ENCODE data around the gene POLR2M.

Gene POLR2M

GRCh38 chr15:57694279-57694678 lies 12.2 kb upstream of the POLR2M start:
- no peak for DNase-seq

- DNase-seq = no peak
Measured at GRCh38 chr15:57696146-57696545, 10.4 kb upstream of the POLR2M start.

GRCh38 chr15:57697588-57697987 lies 8.9 kb upstream of the POLR2M start:
- DNase-seq = no peak

- DNase-seq = no peak
Measured at GRCh38 chr15:57698243-57698642, 8.3 kb upstream of the POLR2M start.

- no peak for DNase-seq
Measured at GRCh38 chr15:57698991-57699390, 7.5 kb upstream of the POLR2M start.

- no peak for DNase-seq
Measured at GRCh38 chr15:57703387-57703786, 3.1 kb upstream of the POLR2M start.

- no peak for DNase-seq
Measured at GRCh38 chr15:57704441-57704840, 2.1 kb upstream of the POLR2M start.

GRCh38 chr15:57705746-57706404 lies 639 bp upstream of the POLR2M start:
- no peak for DNase-seq

GRCh38 chr15:57708047-57708446 lies 1.5 kb downstream of the POLR2M start:
- DNase-seq = no peak

- no peak for DNase-seq
Measured at GRCh38 chr15:57718309-57718708, 11.8 kb downstream of the POLR2M start.

GRCh38 chr15:57720867-57721266 lies 14.4 kb downstream of the POLR2M start:
- DNase-seq = no peak

GRCh38 chr15:57726411-57726810 lies 19.9 kb downstream of the POLR2M start:
- DNase-seq = no peak

- no peak for DNase-seq
Measured at GRCh38 chr15:57727031-57727430, 20.5 kb downstream of the POLR2M start.

GRCh38 chr15:57728436-57728835 lies 21.9 kb downstream of the POLR2M start:
- DNase-seq = no peak

GRCh38 chr15:57730876-57731275 lies 24.4 kb downstream of the POLR2M start:
- DNase-seq = no peak

- DNase-seq = no peak
Measured at GRCh38 chr15:57731530-57732103, 25.1 kb downstream of the POLR2M start.

- DNase-seq = peak; percentile 27
Measured at GRCh38 chr15:57732526-57733331, 26.2 kb downstream of the POLR2M start.

- DNase-seq = no peak
Measured at GRCh38 chr15:57734860-57735259, 28.3 kb downstream of the POLR2M start.

GRCh38 chr15:57735431-57735830 lies 28.9 kb downstream of the POLR2M start:
- no peak for DNase-seq

- DNase-seq = no peak
Measured at GRCh38 chr15:57735891-57736290, 29.4 kb downstream of the POLR2M start.

- no peak for DNase-seq
Measured at GRCh38 chr15:57736591-57736990, 30.1 kb downstream of the POLR2M start.

- no peak for DNase-seq
Measured at GRCh38 chr15:57738734-57739237, 32.3 kb downstream of the POLR2M start.

GRCh38 chr15:57740048-57740447 lies 33.5 kb downstream of the POLR2M start:
- DNase-seq = no peak

- no peak for DNase-seq
Measured at GRCh38 chr15:57741089-57741488, 34.6 kb downstream of the POLR2M start.

All from NCI-H2171 (cell line).